GM12878 (cell line): ENCODE results near the gene ALG5. TPM values are rescaled to one million over a fixed set of nuclear protein-coding genes. Genes with fewer than 3 reads are reported as not detected.

Source experiments
- ATAC-seq: fragments of 200-7000 bp; cut with Tn5 transposase; 3 replicates; pipeline ENCODE4 v1.9.1; 2020; ENCODE audit warnings: mild to moderate bottlenecking, moderate library complexity
- BruUV-seq: library from RNA; stranded (reverse); fragments of 400-500 nt; replicated peaks from 2 replicates; lab custom pipeline; 2021; lab: Mats Ljungman, UMichigan
- CTCF ChIA-PET: fragments of 300-600 bp; sonication (Branson Sonifier 250); formaldehyde crosslinking; extraction: SDS; loops from one replicate; lab custom pipeline; 2021; ENCODE audit warnings: inconsistent platforms; lab: Yijun Ruan, JAX
- POLR2A ChIA-PET: fragments of 350-600 bp; formaldehyde crosslinking; extraction: SDS; loops from one replicate; lab custom pipeline; 2021; ENCODE audit warnings: inconsistent platforms; lab: Charles Lee
- RAD21 ChIA-PET: fragments of 300-600 bp; sonication (Branson Sonifier 250); formaldehyde crosslinking; loops from one replicate; lab custom pipeline; 2023; ENCODE audit warnings: antibody characterized with exemption; ENCODE audit not compliant: unreplicated experiment; lab: Charles Lee
- SMC1A ChIA-PET: fragments of 300-600 bp; sonication (Branson Sonifier 250); formaldehyde crosslinking; loops from one replicate; lab custom pipeline; 2023; ENCODE audit not compliant: unreplicated experiment, uncharacterized antibody; lab: Charles Lee
- DNase-seq: peaks from one replicate; pipeline ENCODE4 v3.0.0-alpha.2; 2011; ENCODE audit warnings: low read depth, low spot score
- FAIRE-seq: peaks from 3 replicates; lab custom pipeline; 2011; peaks lifted over from hg19 to GRCh38; lab: Jason Lieb, UNC
- H2AFZ ChIP-seq: 2 replicates; pipeline ENCODE4 v1.6.0; 2011; ENCODE audit warnings: low read depth, low read length, control low read depth; ENCODE audit not compliant: control insufficient read depth
- H3K27ac ChIP-seq: 2 replicates; pipeline ENCODE4 v1.5.1; 2011; ENCODE audit warnings: control low read depth; ENCODE audit not compliant: control insufficient read depth, insufficient read depth
- H3K27me3 ChIP-seq, 2 experiments: replicated peaks in 1 of 2; 2 replicates each; pipeline versions ENCODE4 v1.6.0 to v1.6.1; 2011; ENCODE audit warnings: low read length in 1 of 2; ENCODE audit not compliant: control insufficient read depth in 2 of 2, insufficient read depth in 2 of 2
- H3K36me3 ChIP-seq, 2 experiments: 2 replicates each; pipeline ENCODE4 v1.5.1; 2011; ENCODE audit warnings: low read length in 1 of 2; ENCODE audit not compliant: control insufficient read depth in 2 of 2, insufficient read depth in 2 of 2
- H3K4me1 ChIP-seq: 2 replicates; pipeline ENCODE4 v1.6.1; 2011; ENCODE audit warnings: mild to moderate bottlenecking, low read length, moderate library complexity, mixed read lengths; ENCODE audit not compliant: control insufficient read depth, insufficient read depth
- H3K4me2 ChIP-seq: 2 replicates; pipeline ENCODE4 v1.6.0; 2011; ENCODE audit warnings: control low read depth; ENCODE audit not compliant: control insufficient read depth, insufficient read depth
- H3K4me3 ChIP-seq: fragments of 200-600 bp; sonication (generic); 2 replicates; pipeline ENCODE4 v1.5.1; 2016
- H3K79me2 ChIP-seq: 2 replicates; pipeline ENCODE4 v1.6.0; 2011; ENCODE audit warnings: low read length; ENCODE audit not compliant: control insufficient read depth, insufficient read depth
- H3K9ac ChIP-seq: 2 replicates; pipeline ENCODE4 v1.8.0; 2011; ENCODE audit warnings: low read length, control low read depth, mixed read lengths; ENCODE audit not compliant: control insufficient read depth, insufficient read depth
- H3K9me3 ChIP-seq: replicated peaks from 3 replicates; pipeline ENCODE4 v1.5.1; 2011; ENCODE audit warnings: mild to moderate bottlenecking, low read length; ENCODE audit not compliant: control insufficient read depth, insufficient read depth
- H4K20me1 ChIP-seq: 2 replicates; pipeline ENCODE4 v1.6.0; 2011; ENCODE audit not compliant: control insufficient read depth, insufficient read depth
- CHD4 ChIP-seq: fragments of 200-600 bp; sonication (generic); IDR thresholded peaks from 2 replicates; pipeline ENCODE4 v1.6.1; 2016; ENCODE audit warnings: mild to moderate bottlenecking
- IKZF2 ChIP-seq, 2 experiments: fragments of 450-650 bp; IDR thresholded peaks; 2 replicates each; pipeline ENCODE4 v1.6.1; 2017; ENCODE audit warnings: mild to moderate bottlenecking in 2 of 2, moderate library complexity in 2 of 2
- SPI1 ChIP-seq: IDR thresholded peaks from 2 replicates; pipeline ENCODE4 v1.6.1; 2011; ENCODE audit warnings: low read depth, mild to moderate bottlenecking, low read length, moderate library complexity, borderline replicate concordance; ENCODE audit not compliant: insufficient read depth
- WGBS: methylation state at CpG from one replicate; pipeline ENCODE4 v1.1.6; 2016; ENCODE audit warnings: low lambda C conversion rate; ENCODE audit not compliant: insufficient replicate concordance, insufficient coverage; ENCODE audit errors: missing lambda C conversion rate; 5-methylcytosine and 5-hydroxymethylcytosine counted together
- in situ Hi-C: fragments of 300-500 bp; cut with MboI; formaldehyde crosslinking; loops from 9 replicates; pipeline ENCODE4 v1.14.3; 2018; ENCODE audit warnings: mixed read lengths
- intact Hi-C: fragments of 100-400 bp; cut with micrococcal nuclease; formaldehyde crosslinking; loops from one replicate; pipeline ENCODE4 v1.14.2; 2022; ENCODE audit not compliant: unreplicated experiment
- polyA plus RNA-seq, 11 experiments: library from polyadenylated mRNA; depleted of rRNA in 4 of 11; unstranded in 6 of 11; stranded (reverse) in 5 of 11; fragments of >200 nt; fragmentation: Nextera tagmentation in 4 of 11; fragmentation: Illumina TruSeq in 1 of 11; extraction: Ambion mirVana in 4 of 11; extraction: Trizol in 1 of 11; gene quantifications; 1 replicate in 1 of 11; 2 replicates in 10 of 11; pipeline versions ENCODE4 v1.2.1 to v1.2.3, GENCODE V29; 2011 to 2016; ENCODE audit warnings: inconsistent platforms in 2 of 11, missing spikeins in 2 of 11, low read depth in 1 of 11
- total RNA-seq, 4 experiments: library from RNA; depleted of rRNA in 3 of 4; stranded (reverse); fragments of >200 nt in 3 of 4; fragmentation: Illumina TruSeq in 1 of 4; extraction: Trizol in 1 of 4; gene quantifications; 2 replicates each; pipeline versions ENCODE4 v1.2.1 to v1.2.3, GENCODE V29; 2013 to 2021
- TF ChIP-seq, protein P1 (sequence below): IDR thresholded peaks from 2 replicates; pipeline ENCODE4 v1.6.1; 2011; ENCODE audit warnings: mild to moderate bottlenecking, low read depth, low read length, moderate library complexity; ENCODE audit not compliant: insufficient replicate concordance
- TF ChIP-seq, protein P2 (sequence below): IDR thresholded peaks from 2 replicates; pipeline ENCODE4 v1.6.1; 2011; ENCODE audit warnings: borderline replicate concordance, low read depth, mild to moderate bottlenecking, moderate library complexity, low read length; ENCODE audit not compliant: insufficient read depth, poor library complexity, severe bottlenecking
- TF ChIP-seq, protein P3 (sequence below): fragments of 450-650 bp; IDR thresholded peaks from 2 replicates; pipeline ENCODE4 v1.6.1; 2016; ENCODE audit warnings: mild to moderate bottlenecking, moderate library complexity, borderline replicate concordance

ALG5 gene
- total and polyA plus RNA-seq, 10 of the 15 experiments (the other 5 are each of a cell fraction or from before 2014, with no cell fraction given) = 23.9 to 82.2 (median 42.5) TPM

DNA sequence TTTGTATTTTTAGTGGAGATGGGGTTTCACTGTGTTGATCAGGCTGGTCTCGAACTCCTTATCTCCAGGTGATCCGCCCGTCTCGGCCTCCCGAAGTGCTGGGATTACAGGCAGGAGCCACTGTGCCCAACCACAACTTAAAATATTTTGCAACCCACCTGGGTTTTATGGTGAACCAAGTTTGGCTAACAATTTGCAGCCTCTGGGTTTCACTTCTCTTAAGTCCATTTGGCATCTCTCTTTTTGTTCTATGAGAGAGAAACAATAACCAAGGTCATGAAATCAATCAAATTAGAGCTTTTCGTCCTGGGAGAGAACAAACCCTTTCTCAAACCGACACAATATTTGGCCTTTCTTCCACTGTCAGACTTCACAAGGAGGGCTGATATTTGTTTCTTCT, 73.5 kb downstream of the ALG5 start:
- no peak overlapping the region for H3K9ac ChIP-seq
- intact Hi-C loops (no loop called here), in situ Hi-C loops (no loop called here)
- FAIRE-seq = no peak
- H4K20me1 ChIP-seq = no peaks in the 10 kb centered on the region; the same call in 1 of the 2 replicates
- ChIA-PET POLR2A (no interaction called here), SMC1A (no interaction called here), RAD21 (no interaction called here), CTCF (no interaction called here)
- H3K27me3 ChIP-seq = 0 out of 4 replicates have a peak, but pooled peaks cover 0 to 6% of the 10 kb centered on the region in 2 experiments
- H3K9me3 ChIP-seq = no peaks in the 10 kb centered on the region
- no TSS peak for BruUV-seq
- H3K4me3 ChIP-seq = no peak overlapping the region
- no peaks in the 10 kb centered on the region for H3K79me2 ChIP-seq
- WGBS = 6% methylated on average over 7 of the region's 7 CpGs
- no peak overlapping the region for H2AFZ ChIP-seq
- H3K4me2 ChIP-seq = no peak overlapping the region
- peak; percentile 37; the same call in 1 of the 3 replicates for ATAC-seq
- TF ChIP-seq SPI1 (peak; percentile 20; the same call in 1 of the 2 replicates), CHD4 (no peak)
- no peak for DNase-seq
- no peak overlapping the region for H3K27ac ChIP-seq
- H3K4me1 ChIP-seq = no peaks in the 10 kb centered on the region
- H3K36me3 ChIP-seq = no peaks in the 10 kb centered on the region

DNA sequence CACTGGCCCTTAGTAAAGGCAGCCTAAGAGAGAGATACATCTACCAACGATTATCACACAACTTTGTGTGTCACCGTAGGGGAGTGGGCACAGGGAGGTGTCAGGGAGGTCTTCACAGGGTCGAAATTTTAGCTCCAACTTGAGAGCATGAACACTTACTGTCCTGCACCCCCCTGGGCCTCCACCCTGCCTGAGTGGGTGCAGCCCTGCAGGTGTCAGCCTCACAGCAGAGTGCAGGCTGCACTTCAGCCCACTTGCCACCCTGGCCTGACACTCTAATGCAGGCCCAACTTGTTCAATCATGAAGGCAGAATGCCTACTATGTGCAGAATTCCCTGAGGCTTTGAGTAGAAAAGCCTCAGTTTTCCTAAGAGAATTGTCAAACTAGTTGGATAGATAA, 75.1 kb downstream of the ALG5 start:
- intact Hi-C loops = no loop called here
- in situ Hi-C loops = no loop called here
- CTCF ChIA-PET = no interaction called here
- TF ChIP-seq, protein P1, sequence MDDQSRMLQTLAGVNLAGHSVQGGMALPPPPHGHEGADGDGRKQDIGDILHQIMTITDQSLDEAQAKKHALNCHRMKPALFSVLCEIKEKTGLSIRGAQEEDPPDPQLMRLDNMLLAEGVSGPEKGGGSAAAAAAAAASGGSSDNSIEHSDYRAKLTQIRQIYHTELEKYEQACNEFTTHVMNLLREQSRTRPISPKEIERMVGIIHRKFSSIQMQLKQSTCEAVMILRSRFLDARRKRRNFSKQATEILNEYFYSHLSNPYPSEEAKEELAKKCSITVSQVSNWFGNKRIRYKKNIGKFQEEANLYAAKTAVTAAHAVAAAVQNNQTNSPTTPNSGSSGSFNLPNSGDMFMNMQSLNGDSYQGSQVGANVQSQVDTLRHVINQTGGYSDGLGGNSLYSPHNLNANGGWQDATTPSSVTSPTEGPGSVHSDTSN = no peak
- TF ChIP-seq, protein P2, sequence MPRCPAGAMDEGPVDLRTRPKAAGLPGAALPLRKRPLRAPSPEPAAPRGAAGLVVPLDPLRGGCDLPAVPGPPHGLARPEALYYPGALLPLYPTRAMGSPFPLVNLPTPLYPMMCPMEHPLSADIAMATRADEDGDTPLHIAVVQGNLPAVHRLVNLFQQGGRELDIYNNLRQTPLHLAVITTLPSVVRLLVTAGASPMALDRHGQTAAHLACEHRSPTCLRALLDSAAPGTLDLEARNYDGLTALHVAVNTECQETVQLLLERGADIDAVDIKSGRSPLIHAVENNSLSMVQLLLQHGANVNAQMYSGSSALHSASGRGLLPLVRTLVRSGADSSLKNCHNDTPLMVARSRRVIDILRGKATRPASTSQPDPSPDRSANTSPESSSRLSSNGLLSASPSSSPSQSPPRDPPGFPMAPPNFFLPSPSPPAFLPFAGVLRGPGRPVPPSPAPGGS = no peak
- TF ChIP-seq IKZF2 (IDR thresholded peaks at IDR 0.05) = no peak
- TF ChIP-seq, protein P3, sequence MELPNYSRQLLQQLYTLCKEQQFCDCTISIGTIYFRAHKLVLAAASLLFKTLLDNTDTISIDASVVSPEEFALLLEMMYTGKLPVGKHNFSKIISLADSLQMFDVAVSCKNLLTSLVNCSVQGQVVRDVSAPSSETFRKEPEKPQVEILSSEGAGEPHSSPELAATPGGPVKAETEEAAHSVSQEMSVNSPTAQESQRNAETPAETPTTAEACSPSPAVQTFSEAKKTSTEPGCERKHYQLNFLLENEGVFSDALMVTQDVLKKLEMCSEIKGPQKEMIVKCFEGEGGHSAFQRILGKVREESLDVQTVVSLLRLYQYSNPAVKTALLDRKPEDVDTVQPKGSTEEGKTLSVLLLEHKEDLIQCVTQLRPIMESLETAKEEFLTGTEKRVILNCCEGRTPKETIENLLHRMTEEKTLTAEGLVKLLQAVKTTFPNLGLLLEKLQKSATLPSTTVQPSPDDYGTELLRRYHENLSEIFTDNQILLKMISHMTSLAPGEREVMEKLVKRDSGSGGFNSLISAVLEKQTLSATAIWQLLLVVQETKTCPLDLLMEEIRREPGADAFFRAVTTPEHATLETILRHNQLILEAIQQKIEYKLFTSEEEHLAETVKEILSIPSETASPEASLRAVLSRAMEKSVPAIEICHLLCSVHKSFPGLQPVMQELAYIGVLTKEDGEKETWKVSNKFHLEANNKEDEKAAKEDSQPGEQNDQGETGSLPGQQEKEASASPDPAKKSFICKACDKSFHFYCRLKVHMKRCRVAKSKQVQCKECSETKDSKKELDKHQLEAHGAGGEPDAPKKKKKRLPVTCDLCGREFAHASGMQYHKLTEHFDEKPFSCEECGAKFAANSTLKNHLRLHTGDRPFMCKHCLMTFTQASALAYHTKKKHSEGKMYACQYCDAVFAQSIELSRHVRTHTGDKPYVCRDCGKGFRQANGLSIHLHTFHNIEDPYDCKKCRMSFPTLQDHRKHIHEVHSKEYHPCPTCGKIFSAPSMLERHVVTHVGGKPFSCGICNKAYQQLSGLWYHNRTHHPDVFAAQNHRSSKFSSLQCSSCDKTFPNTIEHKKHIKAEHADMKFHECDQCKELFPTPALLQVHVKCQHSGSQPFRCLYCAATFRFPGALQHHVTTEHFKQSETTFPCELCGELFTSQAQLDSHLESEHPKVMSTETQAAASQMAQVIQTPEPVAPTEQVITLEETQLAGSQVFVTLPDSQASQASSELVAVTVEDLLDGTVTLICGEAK = no peak

More for the DNA sequence above, 75.1 kb downstream of the ALG5 start:
- ChIA-PET RAD21 (no interaction called here), SMC1A (no interaction called here), POLR2A (no interaction called here)
- Histone ChIP-seq H3K9ac (no peak overlapping the region), H3K4me1 (peaks cover 4% of the 10 kb centered on the region), H4K20me1 (no peaks in the 10 kb centered on the region; the same call in 1 of the 2 replicates), H3K9me3 (no peaks in the 10 kb centered on the region), H3K36me3 (no peaks in the 10 kb centered on the region), H3K4me3 (no peak overlapping the region), H3K27me3 (peaks cover 4 to 6% of the 10 kb centered on the region in 2 experiments), H2AFZ (no peak overlapping the region), H3K27ac (no peak overlapping the region), H3K4me2 (no peak overlapping the region), H3K79me2 (no peaks in the 10 kb centered on the region)
- DNase-seq = no peak
- 32% methylated on average over 3 of the region's 3 CpGs for WGBS
- no TSS peak for BruUV-seq
- FAIRE-seq = no peak
- ATAC-seq = no peak
